Measurements from ENCODE around the gene CSNK2A2.
A peak's percentile ranks its signal among the peaks of the same experiment; 100 is the strongest.

CSNK2A2 gene

DNA sequence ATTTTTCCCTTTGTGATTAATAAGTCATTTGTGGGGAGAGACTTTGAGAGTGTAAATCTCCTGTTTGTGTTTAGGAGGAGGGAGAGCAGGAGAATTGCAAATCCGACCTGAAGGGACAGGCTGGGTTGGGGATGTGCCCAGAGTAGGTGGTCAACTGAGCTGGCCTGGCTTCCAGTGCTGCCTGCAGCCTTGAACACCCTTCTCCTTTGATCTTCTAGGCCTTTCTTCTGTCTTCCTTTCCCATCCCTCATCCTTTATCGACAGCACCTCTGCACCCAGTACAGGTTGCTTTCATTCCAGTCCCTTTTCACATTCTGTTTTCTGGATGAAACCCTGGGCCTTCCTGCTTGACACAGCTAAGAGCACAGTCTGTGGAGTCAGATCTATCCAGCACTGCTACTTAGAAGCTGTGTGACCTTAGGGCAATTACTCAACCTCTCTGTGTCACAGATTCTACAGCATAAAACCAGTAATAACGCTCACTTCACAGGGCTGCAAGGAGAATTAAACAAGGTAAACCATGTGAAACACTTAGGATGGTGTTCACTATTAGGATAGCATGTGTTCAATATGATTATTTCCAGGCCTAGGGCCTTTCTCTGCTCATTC is 1.0 kb upstream of the CSNK2A2 start:
- no peak for DNase-seq (ENCODE audit: low read depth in 2 of 2)

DNA sequence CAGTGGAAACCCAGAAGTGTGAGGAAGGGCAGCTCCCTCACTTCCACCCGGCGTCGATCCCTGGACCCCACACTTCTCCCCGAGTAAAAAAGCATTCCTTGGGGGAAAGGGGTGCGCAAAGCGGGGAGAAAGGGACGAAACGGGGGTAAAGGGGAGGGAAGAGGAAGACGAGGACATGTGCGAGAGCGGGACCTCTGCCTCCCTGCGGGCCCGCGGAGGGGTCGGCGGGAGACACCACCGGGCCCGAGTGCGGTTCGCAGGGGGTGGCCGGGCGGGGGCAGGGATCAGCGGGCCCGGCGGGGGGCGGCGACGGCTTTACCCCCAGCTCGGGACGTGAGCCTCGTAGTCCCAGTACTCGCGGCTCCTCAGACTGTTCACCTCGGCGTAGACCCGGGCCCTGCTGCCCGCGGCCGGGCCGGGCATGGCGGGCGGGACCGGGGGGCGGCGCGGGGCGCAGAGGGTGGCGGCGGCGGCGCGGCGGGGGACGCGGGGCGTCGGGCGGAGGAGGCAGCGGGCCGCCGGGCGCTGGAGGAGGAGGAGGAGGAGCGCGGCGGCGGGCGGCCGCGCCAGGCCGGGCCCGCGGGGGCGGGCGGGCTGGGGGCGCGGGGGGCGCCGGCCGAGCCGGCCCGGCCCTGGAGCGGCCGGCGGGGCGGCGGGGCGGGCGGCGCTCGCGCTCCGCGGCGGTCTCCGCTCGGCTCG is 443 bp downstream of the CSNK2A2 start:
- peak in 1 of 2 donors; percentile 1 for DNase-seq (ENCODE audit: low read depth in 2 of 2)

DNA sequence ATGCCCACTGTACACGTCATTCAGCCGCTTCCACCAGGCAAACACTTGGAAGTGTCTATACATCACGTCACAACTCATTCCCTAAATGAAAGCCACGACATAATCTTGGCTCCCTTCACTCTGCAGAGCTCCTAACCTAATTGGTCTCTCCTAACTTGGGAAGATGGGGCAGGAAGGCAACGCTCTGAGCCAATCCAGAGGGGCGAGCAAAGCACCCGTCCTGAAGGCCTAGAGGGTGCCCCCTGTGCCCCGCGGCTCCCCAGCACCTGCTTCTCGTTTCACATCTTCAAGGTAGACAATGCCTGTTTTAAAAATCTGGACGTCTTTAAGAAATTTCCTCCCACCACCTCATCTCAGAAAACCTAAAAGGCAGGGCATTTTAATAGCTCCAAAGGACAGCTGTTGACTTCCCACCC is 1.0 kb downstream of the CSNK2A2 start:
- DNase-seq (ENCODE audit: low read depth in 2 of 2), result no peak

DNA sequence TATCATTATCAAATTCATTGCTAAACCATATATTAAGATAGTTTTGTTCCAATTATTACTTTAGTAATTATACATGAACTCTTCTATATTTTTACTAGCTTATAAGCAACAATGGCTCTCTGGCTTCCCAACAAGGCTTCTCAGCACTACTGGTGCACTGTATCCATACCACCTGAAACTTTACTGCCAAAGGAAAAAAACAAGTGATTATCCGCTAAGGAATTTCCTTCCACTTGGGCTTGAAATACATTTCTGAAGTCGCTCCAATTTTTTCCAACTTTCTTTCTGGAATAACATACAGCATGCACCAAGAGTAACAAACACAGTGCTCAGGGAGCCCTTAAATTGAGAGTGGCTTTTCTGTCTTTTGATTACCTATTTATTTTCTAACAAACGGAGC is 2.1 kb downstream of the CSNK2A2 start:
- DNase-seq (ENCODE audit: low read depth in 2 of 2), result no peak

DNA sequence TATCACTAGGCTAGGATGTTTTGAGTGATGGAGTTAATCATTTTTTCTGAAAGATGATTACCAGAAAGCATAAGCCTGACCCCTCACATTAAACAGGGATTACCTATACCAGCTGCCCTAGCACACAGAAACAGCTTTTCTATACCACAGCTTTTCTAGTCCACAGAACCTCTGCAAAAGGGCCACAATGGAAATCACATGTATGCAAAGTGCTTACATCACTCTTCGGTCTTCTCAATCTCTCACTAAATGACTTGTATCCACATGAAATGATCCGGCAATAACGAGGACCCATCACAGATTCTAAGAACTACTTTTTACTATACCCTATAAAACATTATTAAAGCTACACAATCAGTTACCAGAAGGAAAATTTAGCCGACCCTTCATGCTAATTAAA is 2.6 kb downstream of the CSNK2A2 start:
- DNase-seq (ENCODE audit: low read depth in 2 of 2), result no peak

DNA sequence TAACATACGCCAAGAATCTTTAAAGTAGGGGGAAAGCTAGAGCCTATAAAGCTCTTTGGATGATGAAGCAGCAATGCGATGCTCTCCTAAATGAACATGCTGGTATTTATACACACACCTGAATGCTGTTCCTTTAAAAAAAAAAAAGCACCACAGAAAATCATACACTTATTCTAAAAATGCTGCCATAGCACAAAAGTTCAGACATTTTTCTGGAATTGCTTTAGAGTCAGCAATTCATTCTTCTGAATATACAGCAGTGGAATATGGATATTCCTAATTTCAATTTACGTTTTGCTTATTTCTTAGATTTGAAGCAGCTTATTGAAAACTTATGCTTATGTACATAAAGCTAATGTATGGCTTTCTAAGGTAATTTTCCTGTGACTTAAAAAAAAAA is 3.1 kb downstream of the CSNK2A2 start:
- DNase-seq (ENCODE audit: low read depth in 2 of 2), result no peak

DNA sequence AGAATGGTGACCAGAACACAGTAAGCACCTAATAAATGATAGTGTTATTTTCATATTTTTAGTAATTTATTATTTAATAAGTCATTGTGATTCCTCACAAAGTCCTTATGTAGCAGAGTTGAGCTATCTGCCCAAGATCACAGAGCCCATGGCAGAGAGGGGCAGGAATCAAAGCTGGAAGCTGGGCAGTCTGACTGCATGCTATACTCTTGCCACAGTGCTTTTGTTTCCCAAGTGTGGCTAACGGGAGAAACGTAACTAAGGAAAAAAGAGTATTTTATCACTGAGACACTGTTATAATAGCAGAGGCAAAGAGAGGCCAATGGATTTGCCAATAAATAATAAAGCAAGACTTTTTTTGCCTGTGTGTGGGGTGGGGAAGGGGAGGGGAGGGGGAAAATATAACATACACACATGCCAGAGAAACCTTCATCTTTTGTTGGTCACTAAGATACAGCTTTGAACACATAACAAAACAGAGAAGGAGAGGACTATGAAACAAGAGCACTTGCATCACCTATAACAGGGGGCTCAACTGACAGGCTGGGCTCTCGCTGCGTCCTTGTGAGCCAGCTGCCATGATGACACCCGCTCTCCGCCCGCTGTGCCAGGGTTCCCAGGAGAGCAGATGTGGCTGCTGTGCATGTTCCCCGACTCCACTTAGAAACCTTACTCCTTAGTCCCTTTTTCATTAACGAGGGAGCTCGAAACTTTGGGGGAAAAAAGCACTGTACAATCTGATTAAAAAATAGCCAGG is 10.1 kb downstream of the CSNK2A2 start:
- no peak for DNase-seq (ENCODE audit: low read depth in 2 of 2)

DNA sequence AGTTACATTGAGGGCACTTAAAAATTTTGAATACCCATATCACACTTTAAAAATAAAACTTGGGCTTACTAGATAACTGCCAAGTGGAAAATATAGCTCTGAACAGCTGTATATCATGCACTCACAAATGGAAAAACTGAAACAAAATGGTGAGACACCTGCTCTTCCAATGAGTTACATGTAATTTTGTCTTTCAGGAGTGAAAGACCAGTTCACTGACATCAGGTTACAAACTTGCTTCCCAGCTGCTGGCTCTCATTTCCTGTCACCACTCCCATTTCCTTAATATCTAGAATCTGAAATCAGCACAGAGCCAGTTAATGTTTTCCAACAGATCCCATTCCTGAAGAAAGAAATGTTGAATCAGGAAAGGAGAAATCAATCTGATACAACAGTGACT is 10.8 kb downstream of the CSNK2A2 start:
- no peak for DNase-seq (ENCODE audit: low read depth in 2 of 2)

DNA sequence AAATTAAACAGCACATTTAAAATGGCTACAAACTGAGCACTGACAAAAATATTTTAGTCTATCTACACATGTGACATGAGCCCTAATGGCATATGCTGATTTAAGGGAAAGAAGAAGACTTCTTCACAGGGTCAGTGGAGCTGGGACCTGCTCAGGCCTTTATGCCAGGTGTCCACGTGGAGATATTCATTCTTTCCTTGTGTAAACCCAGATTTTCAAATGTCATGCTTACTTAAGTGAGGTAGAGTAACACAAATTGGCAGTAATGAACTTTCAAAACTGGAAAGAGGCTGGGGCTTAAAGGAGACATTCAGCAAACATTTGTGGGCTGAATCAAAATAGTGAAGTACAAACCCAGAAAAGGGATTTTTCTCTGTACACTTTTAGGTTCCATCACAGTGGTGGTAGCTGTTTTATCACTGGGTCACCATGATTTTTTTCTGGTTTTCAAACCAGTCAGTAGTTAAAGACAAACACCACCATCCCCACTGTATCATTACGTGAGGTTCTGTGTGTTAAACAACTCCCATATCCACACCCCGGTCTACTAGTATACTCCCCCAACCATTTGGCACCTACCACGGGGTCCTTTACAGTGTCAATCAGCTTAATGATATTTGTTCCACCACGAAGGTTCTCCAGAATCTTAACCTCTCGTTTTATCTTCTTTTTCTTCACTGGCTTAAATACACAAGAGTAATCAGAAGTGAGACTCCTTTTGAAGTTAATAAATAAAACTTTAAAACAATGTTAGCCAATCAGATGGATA is 11.5 kb downstream of the CSNK2A2 start:
- no peak for DNase-seq (ENCODE audit: low read depth in 2 of 2)

DNA sequence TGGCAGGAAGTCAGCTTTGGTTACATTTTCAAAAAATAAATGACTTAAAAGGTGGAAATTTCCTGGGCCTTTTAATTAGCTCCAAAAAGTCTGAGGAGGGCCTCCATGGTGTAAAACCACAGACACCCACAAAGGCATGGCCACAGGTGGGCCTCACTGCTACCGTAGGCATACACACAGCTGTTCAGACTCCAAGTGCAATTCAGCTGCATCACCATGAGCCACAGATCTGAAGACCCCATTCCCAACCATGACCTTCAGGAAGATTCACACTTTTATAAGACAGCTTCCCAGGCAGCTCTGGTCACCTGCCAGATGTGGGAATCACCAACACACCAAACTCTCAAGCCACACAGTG is 20.6 kb downstream of the CSNK2A2 start:
- DNase-seq (ENCODE audit: low read depth in 2 of 2), result no peak

DNA sequence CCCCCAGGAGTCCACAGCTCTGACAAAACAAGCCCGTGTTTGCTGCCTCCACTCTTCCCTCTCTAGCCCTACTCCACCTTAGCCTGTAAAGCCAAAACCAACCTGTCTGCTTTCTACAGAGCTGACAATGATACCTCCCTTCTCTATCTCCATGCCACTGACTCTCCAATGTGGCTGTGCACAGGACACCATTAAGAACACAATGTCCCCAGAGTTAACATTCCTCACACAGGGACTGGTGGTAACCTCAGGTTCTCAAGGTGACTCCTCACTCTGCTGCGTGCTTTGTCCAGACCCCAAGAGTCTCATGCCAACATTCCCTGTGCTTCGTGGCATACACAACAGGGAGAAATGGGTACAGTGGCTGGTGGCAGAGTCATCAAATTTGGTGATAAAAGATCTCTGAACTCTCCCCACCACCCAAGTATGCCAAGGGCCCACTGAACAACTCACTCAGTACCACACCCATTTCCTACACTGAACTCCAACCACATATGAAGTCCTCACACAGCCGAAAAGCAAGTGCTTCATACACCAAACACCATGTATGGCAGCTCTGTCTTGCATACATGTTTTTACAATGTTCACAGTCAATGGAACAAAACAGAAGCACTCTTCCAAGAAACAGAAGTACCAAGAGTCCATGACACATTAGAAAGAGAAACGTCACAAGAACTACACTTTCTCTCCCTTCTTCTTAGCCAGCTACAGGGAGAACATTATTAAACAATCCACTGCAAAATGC is 21.1 kb downstream of the CSNK2A2 start:
- no peak for DNase-seq (ENCODE audit: low read depth in 2 of 2)

DNA sequence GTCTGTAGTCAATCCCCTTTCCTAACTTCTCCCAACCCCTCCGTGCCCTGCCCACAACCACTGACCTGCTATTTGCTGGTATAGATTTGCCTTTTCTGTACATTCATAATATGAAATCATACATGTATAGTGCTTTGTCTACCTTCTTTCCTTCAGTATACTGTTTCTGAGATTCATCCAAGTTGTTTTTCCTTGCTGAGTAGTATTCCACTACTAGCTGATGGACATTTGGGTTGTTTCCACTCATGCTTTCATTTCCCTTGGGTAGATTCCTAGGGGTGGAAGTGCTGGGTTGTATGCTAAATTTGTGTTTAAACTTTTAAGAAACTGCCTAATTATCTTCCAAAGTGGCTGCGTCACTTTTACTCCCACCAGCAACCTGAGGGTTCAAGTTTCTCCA is 27.7 kb downstream of the CSNK2A2 start:
- no peak for DNase-seq (ENCODE audit: low read depth in 2 of 2)

DNA sequence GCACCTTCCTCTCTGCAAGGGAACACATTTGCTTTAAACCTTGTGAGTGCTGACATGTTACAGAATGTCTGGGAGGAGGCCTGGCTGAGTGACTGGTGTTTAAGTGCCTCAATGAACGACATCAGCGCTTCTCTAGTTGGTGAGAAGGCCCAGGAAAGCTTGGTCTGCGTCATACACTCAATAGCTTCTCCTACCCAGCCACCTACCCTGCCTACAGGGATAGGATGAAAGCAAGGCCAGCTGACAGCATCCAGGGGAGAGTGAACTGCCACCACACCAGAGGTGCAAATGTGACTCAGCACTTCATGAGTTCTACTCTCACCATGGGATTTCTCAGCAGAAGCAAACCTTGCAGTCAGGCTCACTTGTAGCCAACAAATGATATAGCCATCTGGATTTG is 37.1 kb downstream of the CSNK2A2 start:
- DNase-seq (ENCODE audit: low read depth in 2 of 2), result no peak

DNA sequence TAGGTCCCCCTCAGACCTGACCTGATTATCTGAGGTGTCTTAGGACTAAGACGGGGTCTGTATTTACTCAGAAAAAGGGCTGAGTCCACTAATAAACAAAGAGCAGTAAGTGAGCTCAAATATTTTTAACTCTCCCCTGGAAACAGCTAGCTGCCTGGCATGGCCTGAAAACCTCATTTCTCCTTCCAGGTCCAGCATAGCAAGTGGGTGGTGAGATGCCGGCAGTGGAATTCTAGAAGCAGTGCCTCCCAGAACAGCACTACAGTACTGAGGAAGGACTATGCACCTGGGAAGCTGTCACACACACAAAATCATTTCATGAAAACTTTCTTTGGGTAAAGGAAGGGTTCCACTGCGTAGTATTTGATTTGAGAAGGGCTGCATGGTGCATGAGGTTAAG is 39.2 kb downstream of the CSNK2A2 start:
- DNase-seq (ENCODE audit: low read depth in 2 of 2), result no peak

DNA sequence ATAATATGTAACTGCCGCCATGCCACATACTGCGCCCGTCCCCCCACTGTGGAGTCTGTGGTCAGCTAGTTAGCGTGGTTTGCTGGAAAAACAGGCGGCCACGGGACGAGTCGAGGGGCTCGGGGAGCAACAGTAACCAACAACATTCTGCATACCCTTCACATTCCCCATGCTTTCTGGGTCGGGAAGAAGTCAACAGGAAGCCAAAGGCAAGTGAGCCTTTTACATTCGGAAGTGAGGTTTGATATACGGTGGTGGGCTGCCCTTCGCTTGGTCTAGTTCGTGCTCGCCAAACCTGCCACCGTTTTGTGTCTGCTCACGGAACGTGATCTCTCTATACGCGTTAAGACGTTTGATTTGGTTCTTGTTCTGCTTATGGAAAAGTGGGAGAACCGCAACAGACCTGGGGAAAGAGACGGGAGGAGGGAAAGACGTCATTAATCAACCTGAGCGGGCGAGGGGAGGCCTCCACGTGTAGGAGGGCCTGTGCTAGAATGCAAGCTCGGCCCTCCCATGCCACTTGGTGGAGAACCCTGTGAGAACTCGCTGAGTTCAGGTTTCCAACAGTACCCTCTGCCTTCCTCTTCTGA is 39.9 kb downstream of the CSNK2A2 start:
- DNase-seq (ENCODE audit: low read depth in 2 of 2), result no peak

DNA sequence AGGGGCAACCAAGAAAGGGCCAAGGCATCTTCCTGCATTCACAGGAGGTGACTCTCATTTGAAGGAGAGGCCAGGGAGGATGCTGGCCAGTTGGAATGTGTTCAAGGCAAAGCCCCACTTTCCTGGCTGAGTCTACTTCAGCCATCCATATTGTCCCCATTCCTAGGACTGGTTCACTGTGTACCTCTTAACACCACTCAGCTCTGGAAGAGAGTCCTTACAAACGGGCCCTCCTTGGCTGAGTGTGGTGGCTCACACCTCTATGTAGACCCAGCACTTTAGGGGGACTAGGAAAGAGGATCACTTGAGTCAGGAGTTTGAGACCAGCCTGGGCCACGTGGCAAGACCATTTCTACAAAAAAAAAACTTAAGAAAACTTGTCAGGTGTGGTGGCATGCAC is 40.7 kb downstream of the CSNK2A2 start:
- no peak for DNase-seq (ENCODE audit: low read depth in 2 of 2)

DNA sequence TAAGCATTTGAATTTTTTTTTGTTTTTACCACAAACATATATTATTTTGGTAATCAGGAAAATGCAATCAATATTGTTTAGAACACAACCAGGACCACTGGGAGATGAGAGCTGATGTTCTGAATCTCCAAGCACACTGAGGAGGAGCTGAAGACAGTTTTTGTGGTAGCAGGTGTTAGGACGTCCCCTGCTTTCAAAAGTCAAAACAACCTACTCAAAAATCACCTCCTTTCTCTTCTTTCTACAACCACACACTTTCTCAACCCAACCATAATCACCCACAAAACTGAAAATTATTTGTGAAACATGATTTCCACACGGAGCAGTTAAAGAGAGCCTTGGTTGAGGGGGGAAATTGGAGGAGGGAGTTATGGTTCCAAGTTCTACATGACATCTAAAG is 42.1 kb downstream of the CSNK2A2 start:
- DNase-seq (ENCODE audit: low read depth in 2 of 2), result no peak

DNA sequence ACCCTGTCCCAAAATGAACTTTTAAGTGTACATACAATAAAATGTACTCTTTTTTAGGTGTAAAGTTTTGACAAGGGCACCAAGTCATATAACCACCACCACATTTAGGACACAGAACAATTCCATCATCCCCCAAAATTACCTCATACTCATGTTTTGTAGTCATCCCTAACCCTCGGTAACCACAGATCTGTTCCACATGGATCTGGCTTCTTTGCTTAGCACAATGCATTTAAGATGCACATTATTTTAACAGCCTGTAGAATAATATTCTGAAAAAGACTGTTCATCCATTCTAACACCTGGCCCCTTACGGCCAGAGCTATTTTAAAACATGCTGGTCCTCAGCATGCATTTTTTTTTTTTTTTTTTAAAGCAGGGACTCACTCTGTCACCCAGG is 43.6 kb downstream of the CSNK2A2 start:
- DNase-seq (ENCODE audit: low read depth in 2 of 2), result no peak

DNA sequence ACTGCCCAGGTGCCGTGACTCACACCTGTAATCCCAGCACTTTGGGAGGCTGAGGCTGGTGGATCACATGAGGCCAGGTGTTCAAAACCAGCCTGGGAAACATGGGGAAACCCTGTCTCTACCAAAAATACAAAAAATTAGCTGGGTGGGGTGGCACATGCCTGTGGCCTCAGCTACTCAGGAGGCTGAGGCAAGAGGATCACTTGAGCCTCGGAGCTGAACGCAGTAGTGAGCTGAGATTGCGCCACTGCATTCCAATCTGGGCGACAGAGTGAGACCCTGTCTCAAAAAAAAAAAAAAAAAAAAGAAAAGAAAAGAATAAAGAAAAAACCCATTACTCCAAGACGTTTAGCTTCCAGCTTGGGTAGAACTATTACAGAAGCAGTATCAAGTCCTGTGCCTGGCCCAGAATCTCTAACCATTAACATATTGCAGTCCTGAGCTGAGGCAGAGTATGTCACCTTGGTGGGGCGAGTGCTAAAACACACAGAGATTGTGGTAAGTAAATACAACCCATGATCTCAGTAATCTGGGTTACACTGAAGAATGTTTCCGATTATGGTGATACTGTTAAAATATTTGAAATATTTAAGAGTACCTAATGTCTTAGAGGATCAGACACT is 45.5 kb downstream of the CSNK2A2 start:
- no peak for DNase-seq (ENCODE audit: low read depth in 2 of 2)

DNA sequence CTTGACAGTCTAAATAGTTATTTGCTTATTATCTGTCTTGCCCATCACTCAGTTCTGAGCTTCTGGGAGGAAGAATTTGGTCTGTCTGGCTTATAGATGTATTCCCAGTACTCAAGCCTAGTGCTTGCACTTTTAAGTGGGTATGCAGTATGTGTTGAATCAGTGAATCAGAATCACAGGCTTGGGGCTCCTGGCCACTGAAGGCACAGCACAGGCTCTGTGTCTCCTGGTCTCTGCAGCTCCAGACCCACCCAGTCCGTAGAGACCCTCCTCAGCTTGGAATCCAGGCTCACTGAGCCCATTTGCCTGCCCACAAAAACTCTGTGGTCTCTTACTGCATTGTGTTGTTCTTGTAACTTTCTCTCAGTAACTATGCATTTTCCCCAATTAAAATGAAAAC is 49.4 kb downstream of the CSNK2A2 start:
- no peak for DNase-seq (ENCODE audit: low read depth in 2 of 2)

DNA sequence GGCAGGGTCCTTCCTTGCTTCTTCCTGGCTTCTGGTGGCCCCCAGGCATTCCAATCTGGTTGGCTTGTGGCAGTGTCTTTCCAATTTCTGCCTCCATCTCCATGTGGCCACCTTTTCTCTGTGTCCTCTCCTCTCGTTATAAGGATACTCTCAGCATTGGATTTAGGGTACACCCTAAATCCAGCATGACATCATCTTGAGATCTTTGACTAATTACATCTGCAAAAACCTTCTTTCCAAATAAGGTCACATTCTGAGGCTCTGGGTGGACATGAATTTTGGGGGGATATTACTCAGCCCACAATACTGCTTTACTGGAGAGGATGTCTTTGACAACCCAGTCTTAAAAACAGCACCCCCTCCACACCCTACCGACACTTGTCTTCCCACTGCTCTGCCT is 49.8 kb downstream of the CSNK2A2 start:
- DNase-seq (ENCODE audit: low read depth in 2 of 2), result no peak
